Measurements from ENCODE around the gene GOLGA6L10. TPM values are rescaled to one million over a fixed set of nuclear protein-coding genes. Genes with fewer than 3 reads are reported as not detected.
"Not testable (repeated sequence)": the region's sequence is repeated elsewhere in the genome, so short reads cannot be mapped to it uniquely, and the experiment has no call there.

GOLGA6L10 gene
- 1 to 10 TPM; 2.3 to 4.0 TPM for total RNA-seq
- polyA plus RNA-seq (ENCODE audit: insufficient read length in 2 of 2), result 1 to 10 TPM; 3.8 to 8.1 TPM
- long read RNA-seq, donor 1, partial matches to known transcripts, result 26 of 26 reads
- long read RNA-seq, donor 1, other reads (novel, unspliced or antisense), result 0 of 26 reads
- long read RNA-seq, donor 2, result 0 reads
- long read RNA-seq, donor 3, result 0 reads
- long read RNA-seq, donor 4, partial matches to known transcripts, result 29 of 29 reads
- long read RNA-seq, donor 4, other reads (novel, unspliced or antisense), result 0 of 29 reads

DNA sequence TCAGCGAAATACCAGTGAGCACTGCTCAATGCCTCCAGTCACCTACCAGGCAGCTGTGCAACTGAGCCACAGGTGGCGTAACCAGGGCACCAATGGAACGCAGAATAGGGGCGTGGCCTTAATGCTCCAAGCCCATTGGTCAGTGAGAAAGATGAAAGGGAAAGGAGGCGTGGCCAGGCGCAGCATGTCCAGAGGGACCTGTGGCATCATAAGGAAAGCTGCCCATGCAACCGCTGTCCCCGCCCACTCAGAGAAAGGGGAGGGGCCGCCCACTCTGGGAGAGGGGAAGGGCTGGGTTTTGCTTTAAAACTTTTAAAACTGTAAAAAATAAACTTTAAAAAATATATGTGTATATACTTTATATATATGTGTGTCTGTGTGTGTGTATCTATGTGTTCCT, at the start of gene GOLGA6L10:
TSS of gene GOLGA6L10 (minus strand) at position 101 of the 400 bp plus-strand sequence. CDS start at position 1, 100 bp downstream.
- H3K27ac ChIP-seq (ENCODE audit: low read depth, low read length); H3K36me3 ChIP-seq (ENCODE audit: control insufficient read depth, insufficient read depth, low read length); H3K4me1 ChIP-seq (ENCODE audit: control insufficient read depth, insufficient read depth, low read length); H3K9me3 ChIP-seq (ENCODE audit: control insufficient read depth, insufficient read depth, low read length); H3K27me3 ChIP-seq (ENCODE audit: control insufficient read depth, insufficient read depth, low read length); DNase-seq (ENCODE audit: low read depth in 4 of 6, low spot score in 6 of 6); H3K4me3 ChIP-seq (ENCODE audit: low read depth, low read length): not testable (repeated sequence)
- no CpG with 5 or more reads among the region's 9 CpGs for WGBS (ENCODE audit: insufficient coverage)

- H3K9me3 ChIP-seq (ENCODE audit: control insufficient read depth, insufficient read depth, low read length), result no peaks in the 10 kb centered on the region
- no peak for DNase-seq (ENCODE audit: low read depth in 4 of 6, low spot score in 6 of 6)
- WGBS (ENCODE audit: insufficient coverage), result no CpG with 5 or more reads among the region's 1 CpG
- H3K4me1 ChIP-seq (ENCODE audit: control insufficient read depth, insufficient read depth, low read length), result no peaks in the 10 kb centered on the region
- no peak overlapping the region for H3K27ac ChIP-seq (ENCODE audit: low read depth, low read length)
- H3K4me3 ChIP-seq (ENCODE audit: low read depth, low read length), result no peak overlapping the region
- H3K27me3 ChIP-seq (ENCODE audit: control insufficient read depth, insufficient read depth, low read length), result no peaks in the 10 kb centered on the region
- H3K36me3 ChIP-seq (ENCODE audit: control insufficient read depth, insufficient read depth, low read length), result no peaks in the 10 kb centered on the region
Observed at GRCh38 chr15:82398785-82399184, 49.5 kb upstream of the GOLGA6L10 start.

- Histone ChIP-seq H3K4me3 (ENCODE audit: low read depth, low read length) (no peak overlapping the region), H3K27ac (ENCODE audit: low read depth, low read length) (no peak overlapping the region), H3K27me3 (ENCODE audit: control insufficient read depth, insufficient read depth, low read length) (no peaks in the 10 kb centered on the region), H3K36me3 (ENCODE audit: control insufficient read depth, insufficient read depth, low read length) (no peaks in the 10 kb centered on the region), H3K9me3 (ENCODE audit: control insufficient read depth, insufficient read depth, low read length) (no peaks in the 10 kb centered on the region), H3K4me1 (ENCODE audit: control insufficient read depth, insufficient read depth, low read length) (no peaks in the 10 kb centered on the region)
- no CpG with 5 or more reads among the region's 3 CpGs for WGBS (ENCODE audit: insufficient coverage)
- DNase-seq (ENCODE audit: low read depth in 4 of 6, low spot score in 6 of 6), result no peak
Observed at GRCh38 chr15:82397817-82398216, 48.5 kb upstream of the GOLGA6L10 start.

DNA sequence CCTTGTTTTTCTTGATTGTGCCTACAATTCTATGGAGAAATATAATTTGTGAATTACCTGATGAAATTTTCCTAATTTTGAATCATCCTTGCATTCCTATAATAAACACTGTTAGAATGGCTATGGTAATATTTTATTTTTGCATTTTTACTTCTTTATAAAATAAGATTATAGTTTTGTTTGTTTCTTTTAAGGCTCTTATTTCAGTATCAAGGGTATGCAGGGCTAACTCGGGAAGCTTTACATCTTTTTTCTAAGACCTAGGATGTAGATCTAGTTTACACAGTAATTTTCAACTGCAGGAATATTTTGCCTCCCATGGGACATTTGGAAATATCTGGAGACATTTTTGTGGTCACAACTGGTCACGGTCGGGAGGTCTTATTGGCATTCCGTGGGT, 46.5 kb upstream of the GOLGA6L10 start:
- not testable (repeated sequence) for H3K9me3 ChIP-seq (ENCODE audit: control insufficient read depth, insufficient read depth, low read length); H3K36me3 ChIP-seq (ENCODE audit: control insufficient read depth, insufficient read depth, low read length); H3K4me1 ChIP-seq (ENCODE audit: control insufficient read depth, insufficient read depth, low read length); DNase-seq (ENCODE audit: low read depth in 4 of 6, low spot score in 6 of 6); H3K4me3 ChIP-seq (ENCODE audit: low read depth, low read length); H3K27ac ChIP-seq (ENCODE audit: low read depth, low read length); H3K27me3 ChIP-seq (ENCODE audit: control insufficient read depth, insufficient read depth, low read length)
- no CpG with 5 or more reads among the region's 4 CpGs for WGBS (ENCODE audit: insufficient coverage)

DNA sequence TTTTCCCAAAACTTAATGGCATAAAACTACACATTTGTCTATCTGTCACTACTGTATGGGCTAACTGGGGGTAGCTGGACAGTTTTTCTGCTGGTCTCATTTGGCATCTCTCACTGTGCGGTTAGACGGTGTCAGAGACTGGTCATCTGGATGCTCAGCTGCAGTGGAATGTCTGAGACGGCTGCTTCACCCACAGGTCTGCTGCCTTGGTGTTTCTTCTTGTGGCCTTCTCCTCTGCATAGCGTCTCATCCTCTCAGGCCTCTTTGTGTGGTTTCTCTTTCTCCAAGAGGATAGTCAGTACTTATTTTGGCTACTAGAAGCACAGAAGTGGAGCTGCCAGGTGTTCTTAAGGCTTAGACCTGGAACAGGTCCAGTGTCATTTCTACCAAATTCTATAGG, 44.4 kb upstream of the GOLGA6L10 start:
- Histone ChIP-seq H3K36me3 (ENCODE audit: control insufficient read depth, insufficient read depth, low read length) (no peaks in the 10 kb centered on the region), H3K27me3 (ENCODE audit: control insufficient read depth, insufficient read depth, low read length) (no peaks in the 10 kb centered on the region), H3K27ac (ENCODE audit: low read depth, low read length) (no peak overlapping the region), H3K9me3 (ENCODE audit: control insufficient read depth, insufficient read depth, low read length) (no peaks in the 10 kb centered on the region), H3K4me3 (ENCODE audit: low read depth, low read length) (no peak overlapping the region), H3K4me1 (ENCODE audit: control insufficient read depth, insufficient read depth, low read length) (no peaks in the 10 kb centered on the region)
- no peak for DNase-seq (ENCODE audit: low read depth in 4 of 6, low spot score in 6 of 6)
- WGBS (ENCODE audit: insufficient coverage), result 92% methylated on average over 3 of the region's 4 CpGs

DNA sequence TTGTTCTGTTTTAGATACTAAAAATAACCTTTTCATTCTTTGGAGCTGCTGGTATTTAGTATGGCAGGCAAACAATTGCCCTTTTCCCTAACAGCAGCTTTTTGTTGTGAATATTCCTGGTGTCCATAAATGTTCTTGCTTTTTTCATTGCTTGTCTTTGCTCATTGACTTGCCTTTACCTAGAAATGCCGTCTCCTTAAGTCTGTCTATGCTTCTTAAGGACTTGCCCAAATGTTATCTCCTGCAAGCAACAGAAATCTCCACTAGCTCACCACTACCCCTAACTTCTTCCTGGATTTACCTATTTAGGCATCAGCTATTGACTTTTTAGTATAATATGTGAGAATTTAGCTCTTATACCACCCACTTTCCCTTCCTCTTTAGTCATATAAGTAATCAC, 42.8 kb upstream of the GOLGA6L10 start:
- H3K36me3 ChIP-seq (ENCODE audit: control insufficient read depth, insufficient read depth, low read length); H3K9me3 ChIP-seq (ENCODE audit: control insufficient read depth, insufficient read depth, low read length); DNase-seq (ENCODE audit: low read depth in 4 of 6, low spot score in 6 of 6); H3K4me1 ChIP-seq (ENCODE audit: control insufficient read depth, insufficient read depth, low read length); H3K4me3 ChIP-seq (ENCODE audit: low read depth, low read length); H3K27me3 ChIP-seq (ENCODE audit: control insufficient read depth, insufficient read depth, low read length); H3K27ac ChIP-seq (ENCODE audit: low read depth, low read length): not testable (repeated sequence)
- WGBS (ENCODE audit: insufficient coverage), result no CpG with 5 or more reads among the region's 1 CpG

GRCh38 chr15:82390152-82390551, 40.9 kb upstream of the GOLGA6L10 start:
- not testable (repeated sequence) for H3K9me3 ChIP-seq (ENCODE audit: control insufficient read depth, insufficient read depth, low read length); DNase-seq (ENCODE audit: low read depth in 4 of 6, low spot score in 6 of 6); H3K4me1 ChIP-seq (ENCODE audit: control insufficient read depth, insufficient read depth, low read length); H3K27me3 ChIP-seq (ENCODE audit: control insufficient read depth, insufficient read depth, low read length); H3K27ac ChIP-seq (ENCODE audit: low read depth, low read length); H3K36me3 ChIP-seq (ENCODE audit: control insufficient read depth, insufficient read depth, low read length); H3K4me3 ChIP-seq (ENCODE audit: low read depth, low read length)
- 83% methylated on average over 1 of the region's 3 CpGs for WGBS (ENCODE audit: insufficient coverage)

GRCh38 chr15:82387209-82387608, 37.9 kb upstream of the GOLGA6L10 start:
- not testable (repeated sequence) for H3K4me3 ChIP-seq (ENCODE audit: low read depth, low read length); H3K9me3 ChIP-seq (ENCODE audit: control insufficient read depth, insufficient read depth, low read length); DNase-seq (ENCODE audit: low read depth in 4 of 6, low spot score in 6 of 6); H3K4me1 ChIP-seq (ENCODE audit: control insufficient read depth, insufficient read depth, low read length); H3K27ac ChIP-seq (ENCODE audit: low read depth, low read length); H3K36me3 ChIP-seq (ENCODE audit: control insufficient read depth, insufficient read depth, low read length); H3K27me3 ChIP-seq (ENCODE audit: control insufficient read depth, insufficient read depth, low read length)

- not testable (repeated sequence) for H3K27ac ChIP-seq (ENCODE audit: low read depth, low read length); H3K36me3 ChIP-seq (ENCODE audit: control insufficient read depth, insufficient read depth, low read length); H3K4me3 ChIP-seq (ENCODE audit: low read depth, low read length); H3K27me3 ChIP-seq (ENCODE audit: control insufficient read depth, insufficient read depth, low read length); H3K4me1 ChIP-seq (ENCODE audit: control insufficient read depth, insufficient read depth, low read length); DNase-seq (ENCODE audit: low read depth in 4 of 6, low spot score in 6 of 6); H3K9me3 ChIP-seq (ENCODE audit: control insufficient read depth, insufficient read depth, low read length)
- WGBS (ENCODE audit: insufficient coverage), result 27% methylated on average over 6 of the region's 11 CpGs
Observed at GRCh38 chr15:82381330-82381955, 32.2 kb upstream of the GOLGA6L10 start.

GRCh38 chr15:82379552-82379951, 30.3 kb upstream of the GOLGA6L10 start:
- no CpG with 5 or more reads among the region's 6 CpGs for WGBS (ENCODE audit: insufficient coverage)
- not testable (repeated sequence) for H3K4me3 ChIP-seq (ENCODE audit: low read depth, low read length); H3K27me3 ChIP-seq (ENCODE audit: control insufficient read depth, insufficient read depth, low read length); H3K36me3 ChIP-seq (ENCODE audit: control insufficient read depth, insufficient read depth, low read length); H3K9me3 ChIP-seq (ENCODE audit: control insufficient read depth, insufficient read depth, low read length); H3K27ac ChIP-seq (ENCODE audit: low read depth, low read length); H3K4me1 ChIP-seq (ENCODE audit: control insufficient read depth, insufficient read depth, low read length); DNase-seq (ENCODE audit: low read depth in 4 of 6, low spot score in 6 of 6)
